ENCODE results near the gene PLPP4. TPM values are rescaled to one million over a fixed set of nuclear protein-coding genes. Genes with fewer than 3 reads are reported as not detected.

Gene PLPP4
- total RNA-seq, 6 donors from 2014 or later = 0.20 to 0.54 TPM; not detected in 4

DNA sequence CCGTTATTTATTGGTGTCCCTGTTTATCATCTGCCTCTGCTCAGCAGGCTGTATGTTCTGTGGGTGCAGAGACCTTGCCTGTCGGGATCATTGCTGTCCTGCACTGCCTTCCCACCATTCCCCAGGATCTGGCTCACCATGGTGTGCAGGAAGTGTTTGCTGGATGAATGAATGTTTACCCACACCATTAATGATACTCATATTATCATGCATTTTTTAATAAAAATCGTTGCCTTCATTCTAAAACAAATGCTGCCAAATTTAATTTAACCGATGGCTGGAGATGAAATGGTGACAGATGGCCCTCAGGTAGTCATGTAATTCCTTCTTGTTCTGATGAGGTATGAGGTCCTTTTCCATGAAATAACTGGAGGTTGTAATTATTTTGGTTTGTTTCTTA, 22.5 kb downstream of the PLPP4 start:
- peaks cover 0 to 6% (median 2%) of the 10 kb centered on the region in 4 donors for H3K9me3 ChIP-seq
- H3K27ac ChIP-seq = no peak overlapping the region
- DNase-seq (no peak), ATAC-seq (ENCODE audit: low FRiP score in 2 of 2) (no peak)
- H3K36me3 ChIP-seq = no peaks in the 10 kb centered on the region
- H3K27me3 ChIP-seq = no peaks in the 10 kb centered on the region
- TF ChIP-seq, protein P1, sequence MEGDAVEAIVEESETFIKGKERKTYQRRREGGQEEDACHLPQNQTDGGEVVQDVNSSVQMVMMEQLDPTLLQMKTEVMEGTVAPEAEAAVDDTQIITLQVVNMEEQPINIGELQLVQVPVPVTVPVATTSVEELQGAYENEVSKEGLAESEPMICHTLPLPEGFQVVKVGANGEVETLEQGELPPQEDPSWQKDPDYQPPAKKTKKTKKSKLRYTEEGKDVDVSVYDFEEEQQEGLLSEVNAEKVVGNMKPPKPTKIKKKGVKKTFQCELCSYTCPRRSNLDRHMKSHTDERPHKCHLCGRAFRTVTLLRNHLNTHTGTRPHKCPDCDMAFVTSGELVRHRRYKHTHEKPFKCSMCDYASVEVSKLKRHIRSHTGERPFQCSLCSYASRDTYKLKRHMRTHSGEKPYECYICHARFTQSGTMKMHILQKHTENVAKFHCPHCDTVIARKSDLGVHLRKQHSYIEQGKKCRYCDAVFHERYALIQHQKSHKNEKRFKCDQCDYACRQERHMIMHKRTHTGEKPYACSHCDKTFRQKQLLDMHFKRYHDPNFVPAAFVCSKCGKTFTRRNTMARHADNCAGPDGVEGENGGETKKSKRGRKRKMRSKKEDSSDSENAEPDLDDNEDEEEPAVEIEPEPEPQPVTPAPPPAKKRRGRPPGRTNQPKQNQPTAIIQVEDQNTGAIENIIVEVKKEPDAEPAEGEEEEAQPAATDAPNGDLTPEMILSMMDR (IDR thresholded peaks at IDR 0.05) = no peak
- no peak for TF ChIP-seq POLR2AphosphoS5 (IDR thresholded peaks at IDR 0.05)
- no peak for TF ChIP-seq POLR2A (IDR thresholded peaks at IDR 0.05)
- no peak for TF ChIP-seq EP300 (IDR thresholded peaks at IDR 0.05)
- no peak overlapping the region for H3K4me3 ChIP-seq
- no peaks in the 10 kb centered on the region for H3K4me1 ChIP-seq
- WGBS, 2 donors = 82 to 84% methylated on average over 4 of the region's 4 CpGs

DNA sequence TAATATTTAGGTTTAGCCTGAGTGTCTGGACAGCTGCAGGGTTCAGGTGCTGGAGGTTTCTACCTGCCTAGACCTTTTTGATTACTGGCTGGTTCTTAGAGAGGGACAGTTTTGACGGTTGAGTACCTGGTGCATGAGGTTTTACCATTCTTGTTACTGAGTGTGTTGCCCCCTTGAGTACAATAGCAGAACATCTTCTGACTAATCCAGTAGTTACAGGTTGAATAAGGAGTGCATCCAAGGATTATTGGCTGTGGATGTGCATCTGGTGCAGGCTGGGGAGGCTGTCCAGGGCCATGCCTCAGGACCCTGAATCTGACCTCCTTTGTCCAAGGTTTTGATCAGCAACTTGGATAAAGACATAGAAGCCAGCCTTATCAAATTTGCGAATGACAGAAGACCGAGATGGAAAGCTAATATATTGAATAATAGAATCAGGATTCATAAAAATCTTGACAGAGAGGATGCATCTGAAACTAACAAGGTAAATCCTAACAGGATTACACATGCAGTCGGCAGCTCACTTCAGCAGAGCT, 23.1 kb downstream of the PLPP4 start:
- ATAC-seq (ENCODE audit: low FRiP score in 2 of 2) (no peak), DNase-seq (no peak)
- Histone ChIP-seq H3K4me3 (no peak overlapping the region), H3K27me3 (no peaks in the 10 kb centered on the region), H3K4me1 (no peaks in the 10 kb centered on the region), H3K27ac (no peak overlapping the region), H3K9me3 (peaks cover 0 to 6% (median 2%) of the 10 kb centered on the region in 4 donors), H3K36me3 (no peaks in the 10 kb centered on the region)
- TF ChIP-seq, protein P1 (IDR thresholded peaks at IDR 0.05) = no peak
- TF ChIP-seq EP300 (IDR thresholded peaks at IDR 0.05) = no peak
- TF ChIP-seq POLR2AphosphoS5 (IDR thresholded peaks at IDR 0.05) = no peak
- no peak for TF ChIP-seq POLR2A (IDR thresholded peaks at IDR 0.05)
- WGBS, 2 donors = 76 to 82% methylated on average over 4 of the region's 4 CpGs

DNA sequence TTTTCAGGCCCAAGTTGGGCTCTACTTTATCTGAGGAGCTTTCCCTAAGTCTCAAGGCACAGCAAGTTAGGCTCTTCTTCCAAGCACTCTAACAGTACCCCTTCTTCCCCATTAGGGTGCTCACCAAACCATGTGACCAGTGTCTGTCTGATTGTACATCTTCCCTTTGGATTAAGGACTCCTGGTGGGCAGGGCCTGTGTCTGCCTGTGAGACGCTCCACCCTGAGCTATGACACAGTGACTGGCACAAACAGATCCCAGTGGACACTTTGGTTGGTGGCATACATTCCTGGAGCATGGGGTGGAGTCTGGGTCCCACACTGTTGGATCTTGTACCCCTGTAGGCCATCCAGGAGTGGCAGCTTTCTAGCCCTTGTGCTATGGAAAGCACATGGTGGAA, 23.8 kb downstream of the PLPP4 start:
- no peak overlapping the region for H3K4me3 ChIP-seq
- TF ChIP-seq POLR2A (IDR thresholded peaks at IDR 0.05) (no peak), EP300 (IDR thresholded peaks at IDR 0.05) (no peak), POLR2AphosphoS5 (IDR thresholded peaks at IDR 0.05) (no peak)
- TF ChIP-seq, protein P1 (IDR thresholded peaks at IDR 0.05) = no peak
- DNase-seq = no peak
- H3K4me1 ChIP-seq = no peaks in the 10 kb centered on the region
- no peak for ATAC-seq (ENCODE audit: low FRiP score in 2 of 2)
- peaks cover 0 to 6% (median 2%) of the 10 kb centered on the region in 4 donors for H3K9me3 ChIP-seq
- no peaks in the 10 kb centered on the region for H3K27me3 ChIP-seq
- WGBS, 2 donors = 86 to 88% methylated on average over 1 of the region's 1 CpG
- H3K36me3 ChIP-seq = no peaks in the 10 kb centered on the region
- H3K27ac ChIP-seq = no peak overlapping the region

DNA sequence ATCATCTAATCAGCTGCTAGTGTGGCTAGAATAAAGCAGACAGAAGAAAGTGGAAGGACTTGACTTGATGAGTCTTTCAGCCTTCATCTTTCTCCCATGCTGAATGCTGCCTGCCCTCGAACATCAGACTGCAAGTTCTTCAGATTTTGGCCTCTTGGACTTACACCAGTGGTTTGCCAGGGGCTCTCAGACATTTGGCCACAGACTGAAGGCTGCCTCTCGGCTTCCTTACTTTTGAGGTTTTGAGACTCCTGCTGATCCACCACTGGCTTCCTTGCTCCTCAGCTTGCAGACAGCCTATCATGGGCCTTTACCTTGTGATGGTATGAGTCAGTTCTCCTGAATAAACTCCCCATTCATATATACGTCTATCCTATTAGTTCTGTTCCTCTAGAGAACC, 26.0 kb downstream of the PLPP4 start:
- Histone ChIP-seq H3K4me3 (no peak overlapping the region), H3K27me3 (no peaks in the 10 kb centered on the region), H3K4me1 (no peaks in the 10 kb centered on the region), H3K9me3 (peaks cover 0 to 6% (median 2%) of the 10 kb centered on the region in 4 donors), H3K36me3 (no peaks in the 10 kb centered on the region), H3K27ac (no peak overlapping the region)
- 78 to 79% methylated on average over 3 of the region's 3 CpGs for WGBS, 2 donors
- no peak for ATAC-seq (ENCODE audit: low FRiP score in 2 of 2)
- TF ChIP-seq POLR2A (IDR thresholded peaks at IDR 0.05) (no peak), POLR2AphosphoS5 (IDR thresholded peaks at IDR 0.05) (no peak)
- no peak for DNase-seq

DNA sequence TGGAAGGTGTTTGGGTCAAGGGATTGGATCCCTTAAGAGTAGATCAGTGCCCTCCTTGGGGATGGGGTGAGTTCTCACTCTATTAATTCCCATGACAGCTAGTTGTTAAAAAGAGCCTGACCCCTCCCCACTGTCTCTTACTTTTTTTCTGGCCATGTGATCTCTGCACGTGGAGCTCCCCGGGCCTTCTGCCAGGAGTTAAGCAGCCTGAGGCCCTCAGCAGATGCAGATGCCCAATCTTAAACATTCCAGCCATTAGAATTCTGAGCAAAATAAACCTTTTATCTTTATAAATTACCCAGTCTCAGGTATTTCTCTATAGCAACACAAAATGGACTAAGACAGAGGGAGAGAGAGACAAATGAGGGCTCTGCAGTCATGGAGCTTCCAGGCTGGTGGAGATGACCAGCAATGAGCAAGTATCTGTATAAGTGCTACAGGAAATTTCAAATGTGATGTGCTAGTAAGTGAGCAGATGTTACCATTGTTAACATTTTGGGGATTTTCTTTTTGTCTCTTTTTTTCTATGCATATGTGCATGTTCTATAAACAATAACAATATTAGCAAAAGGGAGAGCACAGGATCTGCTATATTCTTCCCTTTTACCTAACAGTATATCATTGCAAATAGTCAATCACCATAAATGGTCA, 26.7 kb downstream of the PLPP4 start:
- DNase-seq = no peak

More for the DNA sequence above, 26.7 kb downstream of the PLPP4 start:
- Histone ChIP-seq H3K27me3 (no peaks in the 10 kb centered on the region), H3K9me3 (peaks cover 0 to 6% (median 2%) of the 10 kb centered on the region in 4 donors), H3K4me1 (no peaks in the 10 kb centered on the region), H3K27ac (no peak overlapping the region), H3K4me3 (no peak overlapping the region), H3K36me3 (no peaks in the 10 kb centered on the region)
- TF ChIP-seq POLR2AphosphoS5 (IDR thresholded peaks at IDR 0.05) (no peak), POLR2A (IDR thresholded peaks at IDR 0.05) (no peak), EP300 (IDR thresholded peaks at IDR 0.05) (no peak)
- TF ChIP-seq, protein P1 (IDR thresholded peaks at IDR 0.05) = no peak
- WGBS, 2 donors = 62 to 71% methylated on average over 2 of the region's 2 CpGs
- ATAC-seq (ENCODE audit: low FRiP score in 2 of 2) = no peak

Data from upper lobe of left lung (tissue), 6 donors.